Measurements from ENCODE around the gene LRMDA. TPM values are rescaled to one million over a fixed set of nuclear protein-coding genes. Genes with fewer than 3 reads are reported as not detected.

The LRMDA gene
- total and polyA plus RNA-seq, 2 of the 13 experiments (the other 11 are each of a cell fraction or from before 2014, with no cell fraction given) = 13.4 to 22.0 TPM

- TF ChIP-seq IKZF5 (CRISPR knock-in tag; IDR thresholded peaks at IDR 0.05) (peak; percentile 91), POLR2G (IDR thresholded peaks at IDR 0.05; ENCODE audit: low read depth, low read length) (no peak; the same call in 1 of the 2 replicates), TOPORS (CRISPR knock-in tag; IDR thresholded peaks at IDR 0.05) (no peak; the same call in 1 of the 2 replicates), ZNF839 (CRISPR knock-in tag; IDR thresholded peaks at IDR 0.05; ENCODE audit: borderline replicate concordance) (no peak), ZNF703 (CRISPR knock-in tag; IDR thresholded peaks at IDR 0.05; ENCODE audit: borderline replicate concordance) (no peak), ZNF7 (CRISPR knock-in tag; IDR thresholded peaks at IDR 0.05) (no peak), ZNF737 (CRISPR knock-in tag; IDR thresholded peaks at IDR 0.05; ENCODE audit: borderline replicate concordance) (no peak), POLR2AphosphoS2 (IDR thresholded peaks at IDR 0.05; ENCODE audit: low read depth, low read length) (no peak), ATF3 (CRISPR knock-in tag; IDR thresholded peaks at IDR 0.05) (0 out of 2 replicates have a peak, but pooled peaks have one; percentile 27), ZNF441 (CRISPR knock-in tag; IDR thresholded peaks at IDR 0.05; ENCODE audit: borderline replicate concordance) (no peak), CSRNP2 (CRISPR knock-in tag; conservative IDR thresholded peaks at IDR 0.05; ENCODE audit: low read depth) (no peak), FIP1L1 (IDR thresholded peaks at IDR 0.05; ENCODE audit: borderline replicate concordance, insufficient read depth, low read depth, low read length) (no peak), ARNT2 (CRISPR knock-in tag; IDR thresholded peaks at IDR 0.05; ENCODE audit: low read depth) (peak; percentile 79; the same call in 1 of the 2 replicates), THAP7 (CRISPR knock-in tag; IDR thresholded peaks at IDR 0.05) (no peak), ZFP37 (CRISPR knock-in tag; IDR thresholded peaks at IDR 0.05; ENCODE audit: borderline replicate concordance) (no peak), TAF1 (CRISPR knock-in tag; IDR thresholded peaks at IDR 0.05) (no peak), BRD4 (CRISPR knock-in tag; IDR thresholded peaks at IDR 0.05) (no peak; the same call in none of the 2 replicates), ETV6 (CRISPR knock-in tag; conservative IDR thresholded peaks at IDR 0.05) (no peak)
- TF ChIP-seq, protein P1, sequence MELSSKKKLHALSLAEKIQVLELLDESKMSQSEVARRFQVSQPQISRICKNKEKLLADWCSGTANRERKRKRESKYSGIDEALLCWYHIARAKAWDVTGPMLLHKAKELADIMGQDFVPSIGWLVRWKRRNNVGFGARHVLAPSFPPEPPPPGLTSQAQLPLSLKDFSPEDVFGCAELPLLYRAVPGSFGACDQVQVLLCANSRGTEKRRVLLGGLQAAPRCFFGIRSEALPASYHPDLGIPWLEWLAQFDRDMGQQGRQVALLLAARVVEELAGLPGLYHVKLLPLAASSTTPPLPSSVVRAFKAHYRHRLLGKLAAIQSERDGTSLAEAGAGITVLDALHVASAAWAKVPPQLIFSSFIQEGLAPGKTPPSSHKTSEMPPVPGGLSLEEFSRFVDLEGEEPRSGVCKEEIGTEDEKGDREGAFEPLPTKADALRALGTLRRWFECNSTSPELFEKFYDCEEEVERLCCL (CRISPR knock-in tag; IDR thresholded peaks at IDR 0.05; ENCODE audit: borderline replicate concordance) = no peak
- TF ChIP-seq, protein P2, sequence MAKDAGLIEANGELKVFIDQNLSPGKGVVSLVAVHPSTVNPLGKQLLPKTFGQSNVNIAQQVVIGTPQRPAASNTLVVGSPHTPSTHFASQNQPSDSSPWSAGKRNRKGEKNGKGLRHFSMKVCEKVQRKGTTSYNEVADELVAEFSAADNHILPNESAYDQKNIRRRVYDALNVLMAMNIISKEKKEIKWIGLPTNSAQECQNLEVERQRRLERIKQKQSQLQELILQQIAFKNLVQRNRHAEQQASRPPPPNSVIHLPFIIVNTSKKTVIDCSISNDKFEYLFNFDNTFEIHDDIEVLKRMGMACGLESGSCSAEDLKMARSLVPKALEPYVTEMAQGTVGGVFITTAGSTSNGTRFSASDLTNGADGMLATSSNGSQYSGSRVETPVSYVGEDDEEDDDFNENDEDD (CRISPR knock-in tag; IDR thresholded peaks at IDR 0.05; ENCODE audit: borderline replicate concordance) = peak; percentile 58; the same call in 1 of the 2 replicates
- TF ChIP-seq, protein P3, sequence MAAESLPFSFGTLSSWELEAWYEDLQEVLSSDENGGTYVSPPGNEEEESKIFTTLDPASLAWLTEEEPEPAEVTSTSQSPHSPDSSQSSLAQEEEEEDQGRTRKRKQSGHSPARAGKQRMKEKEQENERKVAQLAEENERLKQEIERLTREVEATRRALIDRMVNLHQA (CRISPR knock-in tag; IDR thresholded peaks at IDR 0.05) = no peak
These were observed 593.2 kb downstream of the LRMDA start (continued) for GRCh38 chr10:76024460-76025123.

All from HepG2 (cell line).